ENCODE data around the gene CADPS. TPM values are rescaled to one million over a fixed set of nuclear protein-coding genes. Genes with fewer than 3 reads are reported as not detected.

Gene CADPS
- polyA plus RNA-seq, 3 donors: not detected

DNA sequence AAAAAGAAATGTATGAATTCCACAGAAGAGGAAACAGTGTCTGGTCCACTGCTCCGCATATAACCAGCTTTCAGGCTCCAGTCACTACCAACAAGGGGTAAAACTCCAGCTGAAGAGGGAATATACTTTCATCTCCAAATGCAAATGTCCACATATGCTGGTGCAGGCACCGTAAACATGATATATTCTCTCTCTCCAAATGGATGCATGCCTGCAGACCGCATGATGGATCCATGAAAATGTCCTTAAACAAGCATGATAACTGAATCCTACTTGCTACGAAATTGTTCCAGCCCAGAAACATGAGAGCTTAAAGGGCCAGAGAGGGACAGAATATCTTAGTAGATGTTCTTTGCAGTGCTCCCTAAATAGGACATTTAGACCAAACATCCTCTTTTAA is 351.5 kb downstream of the CADPS start:
- DNase-seq: no peak
- no peaks in the 10 kb centered on the region for H4K20me1 ChIP-seq (ENCODE audit: insufficient read depth, low read length)
- H3K36me3 ChIP-seq (replicated peaks in 1 of 2; ENCODE audit: control insufficient read depth in 1 of 2, insufficient read depth in 2 of 2, low read length in 2 of 2): no peaks in the 10 kb centered on the region
- H2AFZ ChIP-seq (ENCODE audit: insufficient read depth, low read depth, low read length, poor library complexity, severe bottlenecking): no peak overlapping the region
- no peak overlapping the region for H3K9ac ChIP-seq (ENCODE audit: insufficient read depth, low read length, poor library complexity, severe bottlenecking)
- no peaks in the 10 kb centered on the region for H3K36me3 Mint-ChIP-seq
- H3K27me3 ChIP-seq (ENCODE audit: control insufficient read depth in 2 of 2, insufficient read depth in 2 of 2, low read length in 2 of 2): no peaks in the 10 kb centered on the region
- no peaks in the 10 kb centered on the region for H3K79me2 ChIP-seq (ENCODE audit: insufficient read depth, low read length)
- no peak overlapping the region for H3K4me3 ChIP-seq (replicated peaks in 1 of 3; ENCODE audit: low read depth in 2 of 3, low read length in 3 of 3)
- H3K27ac Mint-ChIP-seq: no peak overlapping the region
- H3K4me1 ChIP-seq (ENCODE audit: control insufficient read depth in 1 of 2, insufficient read depth in 2 of 2, low read length in 2 of 2): no peaks in the 10 kb centered on the region
- H3K4me2 ChIP-seq (replicated peaks; ENCODE audit: extremely low read depth, low read length, poor library complexity, severe bottlenecking): no peak overlapping the region
- no peak overlapping the region for H3K27ac ChIP-seq (ENCODE audit: low read depth in 1 of 2, low read length in 2 of 2)
- 100% methylated on average over 1 of the region's 4 CpGs for WGBS (ENCODE audit: insufficient coverage)
- TF ChIP-seq, protein P1, sequence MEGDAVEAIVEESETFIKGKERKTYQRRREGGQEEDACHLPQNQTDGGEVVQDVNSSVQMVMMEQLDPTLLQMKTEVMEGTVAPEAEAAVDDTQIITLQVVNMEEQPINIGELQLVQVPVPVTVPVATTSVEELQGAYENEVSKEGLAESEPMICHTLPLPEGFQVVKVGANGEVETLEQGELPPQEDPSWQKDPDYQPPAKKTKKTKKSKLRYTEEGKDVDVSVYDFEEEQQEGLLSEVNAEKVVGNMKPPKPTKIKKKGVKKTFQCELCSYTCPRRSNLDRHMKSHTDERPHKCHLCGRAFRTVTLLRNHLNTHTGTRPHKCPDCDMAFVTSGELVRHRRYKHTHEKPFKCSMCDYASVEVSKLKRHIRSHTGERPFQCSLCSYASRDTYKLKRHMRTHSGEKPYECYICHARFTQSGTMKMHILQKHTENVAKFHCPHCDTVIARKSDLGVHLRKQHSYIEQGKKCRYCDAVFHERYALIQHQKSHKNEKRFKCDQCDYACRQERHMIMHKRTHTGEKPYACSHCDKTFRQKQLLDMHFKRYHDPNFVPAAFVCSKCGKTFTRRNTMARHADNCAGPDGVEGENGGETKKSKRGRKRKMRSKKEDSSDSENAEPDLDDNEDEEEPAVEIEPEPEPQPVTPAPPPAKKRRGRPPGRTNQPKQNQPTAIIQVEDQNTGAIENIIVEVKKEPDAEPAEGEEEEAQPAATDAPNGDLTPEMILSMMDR (IDR thresholded peaks at IDR 0.05): no peak
- H3K9me3 ChIP-seq (replicated peaks in 1 of 2; ENCODE audit: control insufficient read depth in 1 of 2, insufficient read depth in 1 of 2, low read length in 2 of 2): no peaks in the 10 kb centered on the region
- peaks cover 0 to 3% (median 2%) of the 10 kb centered on the region in 3 donors for H3K27me3 Mint-ChIP-seq (ENCODE audit: low read depth in 3 of 3)
- intact Hi-C loops (cut with micrococcal nuclease): no loop called here
- H3K9me3 Mint-ChIP-seq: no peaks in the 10 kb centered on the region
- no peak overlapping the region for H3K4me3 Mint-ChIP-seq
- H3K4me1 Mint-ChIP-seq: no peaks in the 10 kb centered on the region

DNA sequence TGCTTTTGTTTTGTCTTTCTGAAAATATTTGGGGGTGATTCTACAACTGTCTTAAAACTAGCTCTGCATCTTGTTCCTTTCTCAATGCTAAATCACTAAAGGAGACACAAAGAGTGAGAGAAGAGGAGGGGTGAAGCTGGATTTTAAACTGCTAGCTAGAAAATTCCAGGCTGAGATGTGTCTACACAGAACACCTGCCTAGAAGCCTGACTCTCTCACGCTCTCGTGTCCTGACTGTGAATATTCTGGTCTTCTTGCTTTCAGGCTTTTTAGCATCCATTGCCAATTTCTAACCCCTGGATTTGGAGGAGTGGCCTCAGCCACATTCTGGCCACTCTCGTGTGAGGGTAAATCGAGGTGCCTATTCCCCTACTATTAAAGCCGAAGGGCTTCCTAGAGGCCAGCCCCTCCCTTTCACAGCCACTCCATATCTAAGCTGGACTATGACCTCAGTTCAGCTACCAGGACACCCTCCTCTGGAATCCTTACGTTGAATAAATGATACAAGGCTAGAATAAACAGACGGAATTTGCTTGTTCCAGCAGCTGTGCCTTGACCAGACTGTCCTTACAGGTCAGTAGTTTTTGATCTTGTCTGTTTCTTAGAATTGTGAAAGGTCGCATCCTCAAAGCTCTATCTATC is 353.6 kb downstream of the CADPS start:
- Histone ChIP-seq H3K4me1 (ENCODE audit: control insufficient read depth in 1 of 2, insufficient read depth in 2 of 2, low read length in 2 of 2) (no peaks in the 10 kb centered on the region), H3K27me3 (ENCODE audit: control insufficient read depth in 2 of 2, insufficient read depth in 2 of 2, low read length in 2 of 2) (no peaks in the 10 kb centered on the region), H3K9me3 (replicated peaks in 1 of 2; ENCODE audit: control insufficient read depth in 1 of 2, insufficient read depth in 1 of 2, low read length in 2 of 2) (no peaks in the 10 kb centered on the region), H3K36me3 (replicated peaks in 1 of 2; ENCODE audit: control insufficient read depth in 1 of 2, insufficient read depth in 2 of 2, low read length in 2 of 2) (no peaks in the 10 kb centered on the region), H3K4me2 (replicated peaks; ENCODE audit: extremely low read depth, low read length, poor library complexity, severe bottlenecking) (no peak overlapping the region), H4K20me1 (ENCODE audit: insufficient read depth, low read length) (no peaks in the 10 kb centered on the region), H3K27ac (ENCODE audit: low read depth in 1 of 2, low read length in 2 of 2) (no peak overlapping the region), H3K79me2 (ENCODE audit: insufficient read depth, low read length) (no peaks in the 10 kb centered on the region), H2AFZ (ENCODE audit: insufficient read depth, low read depth, low read length, poor library complexity, severe bottlenecking) (no peak overlapping the region), H3K9ac (ENCODE audit: insufficient read depth, low read length, poor library complexity, severe bottlenecking) (no peak overlapping the region), H3K4me3 (replicated peaks in 1 of 3; ENCODE audit: low read depth in 2 of 3, low read length in 3 of 3) (no peak overlapping the region)
- H3K36me3 Mint-ChIP-seq: no peaks in the 10 kb centered on the region
- TF ChIP-seq, protein P1 (IDR thresholded peaks at IDR 0.05): no peak
- no peak for DNase-seq
- WGBS (ENCODE audit: insufficient coverage): 91% methylated on average over 5 of the region's 8 CpGs
- no peaks in the 10 kb centered on the region for H3K9me3 Mint-ChIP-seq
- no peak overlapping the region for H3K27ac Mint-ChIP-seq
- peaks cover 0 to 3% (median 2%) of the 10 kb centered on the region in 3 donors for H3K27me3 Mint-ChIP-seq (ENCODE audit: low read depth in 3 of 3)
- no peaks in the 10 kb centered on the region for H3K4me1 Mint-ChIP-seq
- no peak overlapping the region for H3K4me3 Mint-ChIP-seq
- intact Hi-C loops (cut with micrococcal nuclease): no loop called here
